Endothelial cell of umbilical vein (primary cell): ENCODE results near the gene MCM6. TPM values are rescaled to one million over a fixed set of nuclear protein-coding genes. Genes with fewer than 3 reads are reported as not detected.

Source experiments
- BruUV-seq: library from RNA; stranded (reverse); fragments of 400-500 nt; replicated peaks from 2 replicates; lab custom pipeline; 2021; lab: Mats Ljungman, UMichigan
- CTCF ChIA-PET: fragments of 300-600, 350-600 bp; sonication (Branson Sonifier 250); formaldehyde crosslinking; loops from one replicate; lab custom pipeline; 2021; ENCODE audit warnings: antibody characterized with exemption, inconsistent platforms; lab: Charles Lee
- POLR2A ChIA-PET: fragments of 300-600, 350-600 bp; sonication (Branson Sonifier 250); formaldehyde crosslinking; loops from one replicate; lab custom pipeline; 2021; ENCODE audit warnings: antibody characterized with exemption, inconsistent platforms; lab: Charles Lee
- DNase-seq: peaks from one replicate; pipeline ENCODE4 v3.0.0-alpha.2; 2011; ENCODE audit warnings: low read depth, low spot score
- FAIRE-seq: peaks from 2 replicates; lab custom pipeline; 2011; peaks lifted over from hg19 to GRCh38; lab: Jason Lieb, UNC
- H2AFZ ChIP-seq: 2 replicates; pipeline ENCODE4 v1.6.0; 2012; ENCODE audit warnings: low read depth, low read length, control low read depth, inconsistent platforms
- H3K27ac ChIP-seq: 2 replicates; pipeline ENCODE4 v1.5.1; 2011; ENCODE audit warnings: low read depth, mild to moderate bottlenecking, control low read depth, low read length, moderate library complexity; ENCODE audit not compliant: insufficient read depth
- H3K27me3 ChIP-seq, 2 experiments: 2 replicates each; pipeline versions ENCODE4 v1.6.0 to v1.6.1; 2011; ENCODE audit warnings: low read length in 2 of 2, mixed read lengths in 1 of 2; ENCODE audit not compliant: control insufficient read depth in 2 of 2, insufficient read depth in 2 of 2
- H3K36me3 ChIP-seq, 2 experiments: 2 replicates in 1 of 2; 3 replicates in 1 of 2; pipeline ENCODE4 v1.5.1; 2011; ENCODE audit warnings: low read length in 2 of 2, mild to moderate bottlenecking in 1 of 2, moderate library complexity in 1 of 2; ENCODE audit not compliant: control insufficient read depth in 2 of 2, insufficient read depth in 2 of 2; ENCODE audit errors: extremely low read depth in 1 of 2
- H3K4me1 ChIP-seq: 3 replicates; pipeline ENCODE4 v1.5.1; 2011; ENCODE audit warnings: mild to moderate bottlenecking, low read length; ENCODE audit not compliant: control insufficient read depth, insufficient read depth; ENCODE audit errors: extremely low read depth
- H3K4me2 ChIP-seq: 2 replicates; pipeline ENCODE4 v1.6.1; 2011; ENCODE audit warnings: low read length, control low read depth, mixed read lengths; ENCODE audit not compliant: insufficient read depth
- H3K4me3 ChIP-seq, 3 experiments: fragments of 200-600 bp in 1 of 3; sonication (generic), shearing (Covaris generic) in 1 of 3; replicated peaks in 1 of 3; 2 replicates each; pipeline ENCODE4 v1.5.1; 2011 to 2016; ENCODE audit warnings: control low read depth in 3 of 3, low read length in 3 of 3, mild to moderate bottlenecking in 2 of 3, inconsistent platforms in 1 of 3, low read depth in 1 of 3, moderate library complexity in 1 of 3; ENCODE audit not compliant: insufficient read depth in 1 of 3
- H3K79me2 ChIP-seq: 2 replicates; pipeline ENCODE4 v1.6.0; 2012; ENCODE audit warnings: low read length, inconsistent platforms; ENCODE audit not compliant: control insufficient read depth, insufficient read depth
- H3K9ac ChIP-seq: replicated peaks from 2 replicates; pipeline ENCODE3; 2011; ENCODE audit warnings: low read length, control low read depth; ENCODE audit not compliant: insufficient read depth; ENCODE audit errors: extremely low read depth
- H3K9me1 ChIP-seq: replicated peaks from 3 replicates; pipeline ENCODE4 v1.6.0; 2011; ENCODE audit warnings: mild to moderate bottlenecking, low read length; ENCODE audit not compliant: control insufficient read depth, insufficient read depth; ENCODE audit errors: extremely low read depth
- H3K9me3 ChIP-seq: replicated peaks from 2 replicates; pipeline ENCODE4 v1.5.1; 2012; ENCODE audit warnings: low read length, inconsistent platforms; ENCODE audit not compliant: control insufficient read depth, insufficient read depth
- H4K20me1 ChIP-seq: replicated peaks from 2 replicates; pipeline ENCODE3; 2011; ENCODE audit warnings: mild to moderate bottlenecking, low read length; ENCODE audit not compliant: control insufficient read depth, insufficient read depth; ENCODE audit errors: extremely low read depth
- EZH2 ChIP-seq: IDR thresholded peaks from 2 replicates; pipeline ENCODE4 v1.6.1; 2012; ENCODE audit warnings: borderline replicate concordance, low read depth, mild to moderate bottlenecking, moderate library complexity, low read length, inconsistent platforms; ENCODE audit not compliant: severe bottlenecking
- FOS ChIP-seq: IDR thresholded peaks from 2 replicates; pipeline ENCODE4 v1.6.1; 2011; ENCODE audit warnings: mild to moderate bottlenecking, low read length, moderate library complexity, borderline replicate concordance; ENCODE audit not compliant: insufficient read depth
- GATA2 ChIP-seq: IDR thresholded peaks from 2 replicates; pipeline ENCODE4 v1.7.0; 2011; ENCODE audit warnings: low read depth, mild to moderate bottlenecking, moderate library complexity, mixed read lengths, low read length; ENCODE audit not compliant: insufficient read length, insufficient read depth
- JUN ChIP-seq: IDR thresholded peaks from 2 replicates; pipeline ENCODE4 v1.6.1; 2011; ENCODE audit warnings: borderline replicate concordance, low read depth; ENCODE audit not compliant: insufficient read length, insufficient read depth
- MYC ChIP-seq: IDR thresholded peaks from one replicate; pipeline ENCODE4 v1.6.1; 2011; ENCODE audit warnings: mild to moderate bottlenecking, low read depth, low read length
- POLR2A ChIP-seq: IDR thresholded peaks from 2 replicates; pipeline ENCODE4 v1.6.1; 2012; ENCODE audit warnings: low read depth, mild to moderate bottlenecking, control low read depth, low read length
- POLR2AphosphoS5 ChIP-seq: IDR thresholded peaks from 2 replicates; pipeline ENCODE4 v1.6.1; 2012; ENCODE audit warnings: low read depth, mild to moderate bottlenecking, control low read depth, low read length, moderate library complexity; ENCODE audit not compliant: insufficient read depth
- dilution Hi-C: fragments of 300-500 bp; cut with MboI; formaldehyde crosslinking; loops from one replicate; pipeline ENCODE4 v1.15.0; 2019; ENCODE audit warnings: low sequenced_read_pairs; ENCODE audit not compliant: extremely low pct_ligation_motif_present
- intact Hi-C: fragments of 100-400 bp; cut with micrococcal nuclease; formaldehyde crosslinking; loops from one replicate; pipeline ENCODE4 v1.10.0; 2022
- polyA plus RNA-seq, 4 experiments: library from polyadenylated mRNA; depleted of rRNA in 3 of 4; stranded (reverse) in 3 of 4; unstranded in 1 of 4; fragments of >200 nt; gene quantifications; 2 replicates each; pipeline versions ENCODE4 v1.2.1 to v1.2.3, GENCODE V29; 2011 to 2012; ENCODE audit warnings: missing spikeins in 1 of 4
- total RNA-seq: library from RNA; stranded (reverse); gene quantifications from 2 replicates; pipeline ENCODE4 v1.2.3, GENCODE V29; 2021
- TF ChIP-seq, protein P1 (sequence below), 2 donors: IDR thresholded peaks; 1 replicate in 1 of 2; 2 replicates in 1 of 2; pipeline ENCODE4 v1.5.1; 2011; ENCODE audit warnings: low read length in 2 of 2, mild to moderate bottlenecking in 2 of 2, moderate library complexity in 2 of 2, control low read depth in 1 of 2, inconsistent platforms in 1 of 2, low read depth in 1 of 2; ENCODE audit not compliant: insufficient read depth in 1 of 2; ENCODE audit errors: extremely low read depth in 1 of 2
- TF ChIP-seq, protein P2 (sequence below): IDR thresholded peaks from 2 replicates; pipeline ENCODE4 v1.6.1; 2011; ENCODE audit not compliant: insufficient read depth, insufficient read length

Gene MCM6
- total and polyA plus RNA-seq, 2 donors (not counting 3 experiments of a cell fraction or from before 2014, with no cell fraction given): 20.6 to 52.6 TPM

DNA sequence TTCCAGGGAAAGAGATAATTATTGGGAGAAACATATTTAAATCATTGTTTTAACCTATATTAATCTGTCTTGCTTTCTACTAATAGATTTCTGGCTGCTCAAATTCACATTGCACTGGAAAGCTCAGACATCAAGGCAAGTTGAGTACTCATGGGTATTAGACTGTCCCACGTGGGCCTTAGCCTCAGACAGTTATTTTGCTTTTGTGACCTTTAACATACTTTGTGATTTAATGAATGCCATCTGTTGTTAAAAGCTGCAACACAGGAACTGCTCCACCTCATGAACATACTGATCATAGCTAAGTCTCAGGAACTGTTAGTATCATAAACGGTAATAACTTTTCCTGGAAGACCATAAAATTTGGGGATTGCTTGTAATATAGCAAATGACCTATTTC, 36.5 kb downstream of the MCM6 start:
- BruUV-seq: no TSS peak
- Histone ChIP-seq H3K9me3 (no peaks in the 10 kb centered on the region), H2AFZ (no peak overlapping the region), H3K9me1 (no peaks in the 10 kb centered on the region), H3K36me3 (peaks cover 0 to 3% of the 10 kb centered on the region in 2 experiments), H4K20me1 (no peaks in the 10 kb centered on the region), H3K4me1 (peaks cover 8% of the 10 kb centered on the region), H3K9ac (no peak overlapping the region), H3K27me3 (no peaks in the 10 kb centered on the region), H3K27ac (no peak overlapping the region), H3K4me3 (no peak overlapping the region), H3K79me2 (no peaks in the 10 kb centered on the region), H3K4me2 (no peak overlapping the region)
- dilution Hi-C loops: no loop called here
- CTCF ChIA-PET: interaction anchor here (0.5 to 3.0 kb wide), 4 partner anchors 39 to 851 kb away, joined by 3 to 19 read pairs (median 4); no protein-coding TSS in a partner anchor
- DNase-seq: peak; percentile 73
- intact Hi-C loops: no loop called here
- no peak for TF ChIP-seq MYC
- FAIRE-seq: peak; percentile 70
- POLR2A ChIA-PET: interaction anchor here (0.7 kb wide), 1 partner anchor 913 kb away, joined by 4 read pairs; no protein-coding TSS in a partner anchor

DNA sequence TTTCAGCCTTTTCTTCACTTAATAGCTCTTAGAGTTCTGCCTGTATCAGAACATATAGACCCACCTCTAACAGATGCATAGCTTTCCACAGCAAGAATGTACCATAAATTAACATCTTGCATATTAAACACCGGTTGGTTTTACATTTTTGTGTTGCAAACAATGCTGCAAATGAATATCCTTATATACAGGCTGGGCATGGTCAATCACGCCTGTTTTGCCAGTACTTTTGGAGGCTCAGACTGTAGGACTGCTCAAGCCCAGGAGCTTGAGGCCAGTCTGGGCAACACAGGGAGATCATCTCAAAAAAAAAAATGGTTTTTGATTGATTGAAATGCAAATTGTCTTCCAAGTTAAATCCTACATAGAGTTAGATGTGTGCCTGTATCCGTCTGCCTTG, 37.7 kb downstream of the MCM6 start:
- H3K9me1 ChIP-seq: no peaks in the 10 kb centered on the region
- no peak for TF ChIP-seq POLR2AphosphoS5
- TF ChIP-seq, protein P1, sequence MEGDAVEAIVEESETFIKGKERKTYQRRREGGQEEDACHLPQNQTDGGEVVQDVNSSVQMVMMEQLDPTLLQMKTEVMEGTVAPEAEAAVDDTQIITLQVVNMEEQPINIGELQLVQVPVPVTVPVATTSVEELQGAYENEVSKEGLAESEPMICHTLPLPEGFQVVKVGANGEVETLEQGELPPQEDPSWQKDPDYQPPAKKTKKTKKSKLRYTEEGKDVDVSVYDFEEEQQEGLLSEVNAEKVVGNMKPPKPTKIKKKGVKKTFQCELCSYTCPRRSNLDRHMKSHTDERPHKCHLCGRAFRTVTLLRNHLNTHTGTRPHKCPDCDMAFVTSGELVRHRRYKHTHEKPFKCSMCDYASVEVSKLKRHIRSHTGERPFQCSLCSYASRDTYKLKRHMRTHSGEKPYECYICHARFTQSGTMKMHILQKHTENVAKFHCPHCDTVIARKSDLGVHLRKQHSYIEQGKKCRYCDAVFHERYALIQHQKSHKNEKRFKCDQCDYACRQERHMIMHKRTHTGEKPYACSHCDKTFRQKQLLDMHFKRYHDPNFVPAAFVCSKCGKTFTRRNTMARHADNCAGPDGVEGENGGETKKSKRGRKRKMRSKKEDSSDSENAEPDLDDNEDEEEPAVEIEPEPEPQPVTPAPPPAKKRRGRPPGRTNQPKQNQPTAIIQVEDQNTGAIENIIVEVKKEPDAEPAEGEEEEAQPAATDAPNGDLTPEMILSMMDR (IDR thresholded peaks at IDR 0.05; ENCODE audit: extremely low read depth in 1 of 2, insufficient read depth in 1 of 2, low read depth in 1 of 2, low read length in 2 of 2): no peak
- TF ChIP-seq EZH2: no peak
- no peak for TF ChIP-seq POLR2A
- no peak for TF ChIP-seq GATA2
- TF ChIP-seq JUN: no peak
- TF ChIP-seq MYC: no peak
- TF ChIP-seq, protein P2, sequence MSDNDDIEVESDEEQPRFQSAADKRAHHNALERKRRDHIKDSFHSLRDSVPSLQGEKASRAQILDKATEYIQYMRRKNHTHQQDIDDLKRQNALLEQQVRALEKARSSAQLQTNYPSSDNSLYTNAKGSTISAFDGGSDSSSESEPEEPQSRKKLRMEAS: no peak
- TF ChIP-seq FOS: no peak
- DNase-seq (no peak), FAIRE-seq (no peak)
- no peaks in the 10 kb centered on the region for H4K20me1 ChIP-seq
- no peak overlapping the region for H3K4me3 ChIP-seq
- H3K27me3 ChIP-seq: no peaks in the 10 kb centered on the region
- no peaks in the 10 kb centered on the region for H3K9me3 ChIP-seq
- H3K9ac ChIP-seq: no peak overlapping the region
- H3K4me2 ChIP-seq: no peak overlapping the region
- BruUV-seq: no TSS peak
- no peak overlapping the region for H3K27ac ChIP-seq
- H2AFZ ChIP-seq: no peak overlapping the region
- intact Hi-C loops: no loop called here
- H3K4me1 ChIP-seq: peaks cover 8% of the 10 kb centered on the region
- CTCF ChIA-PET: no interaction called here
- POLR2A ChIA-PET: no interaction called here
- no peaks in the 10 kb centered on the region for H3K79me2 ChIP-seq
- dilution Hi-C loops: no loop called here
- no peaks in the 10 kb centered on the region for H3K36me3 ChIP-seq
